KMS-11 (cell line): ENCODE data around the gene C11orf21.

Source experiments
- H2AFZ ChIP-seq: fragments of 200-600 bp; sonication (generic); 2 replicates; pipeline ENCODE4 v1.6.1; 2016; ENCODE audit warnings: antibody characterized with exemption, mixed run types, low read depth
- H3K27ac ChIP-seq: fragments of 200-600 bp; sonication (generic); 2 replicates; pipeline ENCODE4 v1.6.1; 2016; ENCODE audit warnings: mild to moderate bottlenecking, mixed run types
- H3K27me3 ChIP-seq: fragments of 200-600 bp; sonication (generic); 2 replicates; pipeline ENCODE4 v1.6.1; 2017; ENCODE audit warnings: mild to moderate bottlenecking, low read depth, mixed run types, moderate library complexity; ENCODE audit not compliant: insufficient read depth
- H3K36me3 ChIP-seq: fragments of 200-600 bp; sonication (generic); 2 replicates; pipeline ENCODE4 v1.6.1; 2017; ENCODE audit warnings: mild to moderate bottlenecking, mixed run types; ENCODE audit not compliant: insufficient read depth
- H3K4me1 ChIP-seq: fragments of 200-600 bp; sonication (generic); 2 replicates; pipeline ENCODE4 v1.6.1; 2016; ENCODE audit warnings: mild to moderate bottlenecking, low read depth, mixed run types; ENCODE audit not compliant: poor library complexity, severe bottlenecking
- H3K4me2 ChIP-seq: fragments of 200-600 bp; sonication (generic); 2 replicates; pipeline ENCODE4 v1.7.0; 2016; ENCODE audit warnings: mild to moderate bottlenecking, mixed run types
- H3K4me3 ChIP-seq: fragments of 200-600 bp; sonication (generic); IDR thresholded peaks from 2 replicates; pipeline ENCODE4 v1.6.1; 2017; ENCODE audit warnings: low read depth, low read length, mixed read lengths; ENCODE audit not compliant: insufficient read depth
- H3K79me2 ChIP-seq: fragments of 200-600 bp; sonication (generic); 2 replicates; pipeline ENCODE4 v1.6.1; 2016; ENCODE audit warnings: low read depth, mixed run types; ENCODE audit not compliant: insufficient read depth
- H3K9ac ChIP-seq: fragments of 200-600 bp; sonication (generic); 2 replicates; pipeline ENCODE4 v1.6.1; 2016; ENCODE audit warnings: mild to moderate bottlenecking, mixed run types
- H4K20me1 ChIP-seq: fragments of 200-600 bp; sonication (generic); 2 replicates; pipeline ENCODE4 v1.6.1; 2016; ENCODE audit warnings: mild to moderate bottlenecking, mixed run types; ENCODE audit not compliant: insufficient read depth
- TF ChIP-seq, protein P1 (sequence below): fragments of 200-600 bp; sonication (generic); conservative IDR thresholded peaks from 2 replicates; pipeline ENCODE4 v1.6.1; 2017; ENCODE audit warnings: low read depth, mild to moderate bottlenecking, antibody characterized with exemption, low read length, moderate library complexity, mixed read lengths

The C11orf21 gene

GRCh38 chr11:2277008-2277346 is 24.7 kb downstream of the C11orf21 start:
- no peak overlapping the region for H2AFZ ChIP-seq
- H3K27ac ChIP-seq, result no peak overlapping the region

GRCh38 chr11:2276280-2277007 is 25.3 kb downstream of the C11orf21 start:
- Histone ChIP-seq H3K4me1 (no peaks in the 10 kb centered on the region), H3K27ac (no peak overlapping the region), H3K9ac (no peak overlapping the region), H3K36me3 (no peaks in the 10 kb centered on the region), H3K27me3 (peaks cover 82% of the 10 kb centered on the region), H3K4me2 (no peak overlapping the region), H3K4me3 (no peak overlapping the region), H4K20me1 (no peaks in the 10 kb centered on the region), H3K79me2 (no peaks in the 10 kb centered on the region), H2AFZ (no peak overlapping the region)
- TF ChIP-seq, protein P1, sequence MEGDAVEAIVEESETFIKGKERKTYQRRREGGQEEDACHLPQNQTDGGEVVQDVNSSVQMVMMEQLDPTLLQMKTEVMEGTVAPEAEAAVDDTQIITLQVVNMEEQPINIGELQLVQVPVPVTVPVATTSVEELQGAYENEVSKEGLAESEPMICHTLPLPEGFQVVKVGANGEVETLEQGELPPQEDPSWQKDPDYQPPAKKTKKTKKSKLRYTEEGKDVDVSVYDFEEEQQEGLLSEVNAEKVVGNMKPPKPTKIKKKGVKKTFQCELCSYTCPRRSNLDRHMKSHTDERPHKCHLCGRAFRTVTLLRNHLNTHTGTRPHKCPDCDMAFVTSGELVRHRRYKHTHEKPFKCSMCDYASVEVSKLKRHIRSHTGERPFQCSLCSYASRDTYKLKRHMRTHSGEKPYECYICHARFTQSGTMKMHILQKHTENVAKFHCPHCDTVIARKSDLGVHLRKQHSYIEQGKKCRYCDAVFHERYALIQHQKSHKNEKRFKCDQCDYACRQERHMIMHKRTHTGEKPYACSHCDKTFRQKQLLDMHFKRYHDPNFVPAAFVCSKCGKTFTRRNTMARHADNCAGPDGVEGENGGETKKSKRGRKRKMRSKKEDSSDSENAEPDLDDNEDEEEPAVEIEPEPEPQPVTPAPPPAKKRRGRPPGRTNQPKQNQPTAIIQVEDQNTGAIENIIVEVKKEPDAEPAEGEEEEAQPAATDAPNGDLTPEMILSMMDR, result no peak

More at GRCh38 chr11:2277008-2277346, 24.7 kb downstream of the C11orf21 start:
- Histone ChIP-seq H3K27me3 (peaks cover 88% of the 10 kb centered on the region), H3K36me3 (no peaks in the 10 kb centered on the region), H3K79me2 (no peaks in the 10 kb centered on the region), H3K4me2 (no peak overlapping the region), H3K9ac (no peak overlapping the region), H3K4me1 (no peaks in the 10 kb centered on the region), H4K20me1 (no peaks in the 10 kb centered on the region), H3K4me3 (no peak overlapping the region)
- TF ChIP-seq, protein P1, result no peak

DNA sequence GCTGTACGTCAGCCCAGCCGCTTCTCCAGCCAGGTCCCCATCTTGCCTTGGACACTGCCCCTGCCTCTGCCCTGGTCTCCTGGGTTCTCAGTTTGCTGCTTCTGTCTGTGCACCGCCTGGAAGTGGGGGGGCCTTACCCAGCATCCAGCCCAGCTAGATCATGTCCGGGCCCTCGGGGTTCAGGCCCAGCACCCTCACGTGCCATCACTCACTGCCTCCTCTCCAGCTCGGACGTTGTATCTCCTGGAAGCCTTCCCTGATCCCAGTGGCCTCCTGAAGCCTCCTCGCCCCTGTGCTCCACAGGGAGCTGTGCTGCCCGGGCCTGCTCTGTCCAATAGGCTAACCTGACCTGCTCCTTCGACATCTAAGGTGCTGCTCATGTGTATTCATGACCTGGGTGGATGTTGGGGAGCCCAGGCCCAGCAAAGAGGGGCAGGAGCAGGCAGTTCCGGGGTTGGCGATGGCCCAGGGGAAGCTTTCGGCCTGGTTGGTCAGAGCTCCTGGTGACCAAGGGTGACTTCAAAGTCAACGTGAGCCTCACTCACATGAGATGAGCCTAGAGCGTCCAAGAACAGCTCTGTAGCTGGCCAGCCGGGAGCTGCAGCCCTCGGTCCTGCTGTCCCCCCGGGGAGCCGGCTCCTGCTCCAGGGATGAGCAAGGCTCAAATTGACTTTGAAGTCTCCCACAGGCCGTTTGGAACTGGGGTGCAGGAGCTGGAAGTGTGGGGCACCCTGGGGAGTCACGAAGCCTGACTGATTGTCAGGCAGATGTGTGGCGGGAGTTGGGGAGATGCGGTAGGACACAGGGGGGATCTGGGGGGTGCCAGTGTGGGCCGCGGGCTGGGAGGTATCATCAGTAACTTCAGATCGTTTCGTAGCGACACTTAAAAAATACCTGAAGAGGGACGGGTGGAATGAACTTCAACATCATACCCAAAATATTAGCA is 26.1 kb downstream of the C11orf21 start:
- no peak overlapping the region for H3K27ac ChIP-seq
- no peak overlapping the region for H3K4me2 ChIP-seq
- no peaks in the 10 kb centered on the region for H3K79me2 ChIP-seq
- H3K4me3 ChIP-seq, result no peak overlapping the region
- no peak overlapping the region for H3K9ac ChIP-seq
- H3K4me1 ChIP-seq, result no peaks in the 10 kb centered on the region
- TF ChIP-seq, protein P1, result no peak
- no peak overlapping the region for H2AFZ ChIP-seq
- H3K36me3 ChIP-seq, result no peaks in the 10 kb centered on the region
- peaks cover 77% of the 10 kb centered on the region for H3K27me3 ChIP-seq
- H4K20me1 ChIP-seq, result no peaks in the 10 kb centered on the region

- Histone ChIP-seq H3K79me2 (no peaks in the 10 kb centered on the region), H3K4me2 (no peak overlapping the region), H3K4me1 (no peaks in the 10 kb centered on the region), H4K20me1 (no peaks in the 10 kb centered on the region), H3K9ac (no peak overlapping the region), H3K4me3 (no peak overlapping the region), H3K27me3 (peaks cover 63% of the 10 kb centered on the region), H2AFZ (no peak overlapping the region), H3K27ac (no peak overlapping the region), H3K36me3 (no peaks in the 10 kb centered on the region)
- TF ChIP-seq, protein P1, result no peak
Observed at GRCh38 chr11:2273771-2274170, 27.9 kb downstream of the C11orf21 start.
